B cell (primary cell): Measurements from ENCODE around the gene EFNB2.

Experiments
- CTCF ChIP-seq: fragments of 200-600 bp; IDR thresholded peaks from one replicate; pipeline ENCODE4 v1.8.0; 2022; ENCODE audit warnings: antibody characterized with exemption, mild to moderate bottlenecking
- EZH2 ChIP-seq: IDR thresholded peaks from 2 replicates; pipeline ENCODE4 v1.6.1; 2012; ENCODE audit warnings: borderline replicate concordance, low read depth, mild to moderate bottlenecking, moderate library complexity, low read length; ENCODE audit not compliant: insufficient read depth, poor library complexity, severe bottlenecking

GRCh38 chr13:106541826-106542225 is 6.4 kb upstream of the EFNB2 start:
- no peak for TF ChIP-seq CTCF
- TF ChIP-seq EZH2, result no peak
